ENCODE data around the gene SV2C.
"Not testable (repeated sequence)": the region's sequence is repeated elsewhere in the genome, so short reads cannot be mapped to it uniquely, and the experiment has no call there.

The SV2C gene

GRCh38 chr5:76082772-76083554 lies at the start of gene SV2C:
SV2C (plus strand) TSS chr5:76083383; CDS start chr5:76131751, 48,368 bp downstream.
- DNase-seq (ENCODE audit: low read depth in 2 of 3, low spot score in 2 of 3), result peak in 1 of 3 experiments; percentile 4

GRCh38 chr5:76037736-76038151 lies 45.4 kb upstream of the SV2C start:
- not testable (repeated sequence) for DNase-seq (ENCODE audit: low read depth in 2 of 3, low spot score in 2 of 3)

GRCh38 chr5:76038212-76038611 lies 45.0 kb upstream of the SV2C start:
- no peak for DNase-seq (ENCODE audit: low read depth in 2 of 3, low spot score in 2 of 3)

GRCh38 chr5:76040806-76041205 lies 42.4 kb upstream of the SV2C start:
- no peak for DNase-seq (ENCODE audit: low read depth in 2 of 3, low spot score in 2 of 3)

GRCh38 chr5:76041863-76042262 lies 41.3 kb upstream of the SV2C start:
- DNase-seq (ENCODE audit: low read depth in 2 of 3, low spot score in 2 of 3), result no peak

GRCh38 chr5:76046741-76047140 lies 36.4 kb upstream of the SV2C start:
- no peak for DNase-seq (ENCODE audit: low read depth in 2 of 3, low spot score in 2 of 3)

GRCh38 chr5:76050134-76050533 lies 33.0 kb upstream of the SV2C start:
- no peak for DNase-seq (ENCODE audit: low read depth in 2 of 3, low spot score in 2 of 3)

GRCh38 chr5:76062502-76063041 lies 20.6 kb upstream of the SV2C start:
- no peak for DNase-seq (ENCODE audit: low read depth in 2 of 3, low spot score in 2 of 3)

- no peak for DNase-seq (ENCODE audit: low read depth in 2 of 3, low spot score in 2 of 3)
These were observed 17.9 kb upstream of the SV2C start for GRCh38 chr5:76065258-76065657.

GRCh38 chr5:76069061-76069735 lies 14.0 kb upstream of the SV2C start:
- no peak for DNase-seq (ENCODE audit: low read depth in 2 of 3, low spot score in 2 of 3)

GRCh38 chr5:76074487-76075065 lies 8.6 kb upstream of the SV2C start:
- DNase-seq (ENCODE audit: low read depth in 2 of 3, low spot score in 2 of 3), result no peak

GRCh38 chr5:76081811-76082771 lies 1.1 kb upstream of the SV2C start:
- DNase-seq (ENCODE audit: low read depth in 2 of 3, low spot score in 2 of 3), result no peak

GRCh38 chr5:76083555-76084495 lies 642 bp downstream of the SV2C start:
- no peak for DNase-seq (ENCODE audit: low read depth in 2 of 3, low spot score in 2 of 3)

GRCh38 chr5:76084496-76085242 lies 1.5 kb downstream of the SV2C start:
- DNase-seq (ENCODE audit: low read depth in 2 of 3, low spot score in 2 of 3), result no peak

- DNase-seq (ENCODE audit: low read depth in 2 of 3, low spot score in 2 of 3), result no peak
These were observed 2.0 kb downstream of the SV2C start for GRCh38 chr5:76085243-76085579.

- no peak for DNase-seq (ENCODE audit: low read depth in 2 of 3, low spot score in 2 of 3)
These were observed 2.9 kb downstream of the SV2C start for GRCh38 chr5:76086095-76086494.

- not testable (repeated sequence) for DNase-seq (ENCODE audit: low read depth in 2 of 3, low spot score in 2 of 3)
These were observed 6.0 kb downstream of the SV2C start for GRCh38 chr5:76089156-76089555.

GRCh38 chr5:76091351-76091750 lies 8.2 kb downstream of the SV2C start:
- no peak for DNase-seq (ENCODE audit: low read depth in 2 of 3, low spot score in 2 of 3)

- DNase-seq (ENCODE audit: low read depth in 2 of 3, low spot score in 2 of 3), result no peak
These were observed 16.1 kb downstream of the SV2C start for GRCh38 chr5:76099286-76099702.

Measured in activated CD8-positive, alpha-beta memory T cell treated with anti-CD3 and anti-CD28 coated beads for 48 hours (primary cell).